Measurements from ENCODE around the gene SDK1.

- TF ChIP-seq CTCF (IDR thresholded peaks at IDR 0.05) (no peak), POLR2A (IDR thresholded peaks at IDR 0.05) (no peak), EP300 (IDR thresholded peaks at IDR 0.05) (no peak), POLR2AphosphoS5 (IDR thresholded peaks at IDR 0.05) (no peak)
Observed at GRCh38 chr7:3884543-3884942, 583.5 kb downstream of the SDK1 start.
